K562 (cell line): Measurements from ENCODE around the gene CTF1. TPM values are rescaled to one million over a fixed set of nuclear protein-coding genes. Genes with fewer than 3 reads are reported as not detected.

Experiments used
- BHLHE40 ChIP-seq: IDR thresholded peaks from 2 replicates; pipeline ENCODE4 v1.6.1; 2011; ENCODE audit warnings: low read length, improper control_type of control experiment
- CEBPG ChIP-seq, 3 experiments: fragments of 200-800 bp in 1 of 3; sonication (Bioruptor generic) in 1 of 3; sonication (generic) in 1 of 3; formaldehyde crosslinking in 1 of 3; IDR thresholded peaks in 2 of 3; conservative IDR thresholded peaks in 1 of 3; 2 replicates each; pipeline versions ENCODE4 v1.6.1 to v1.8.0; 2016 to 2022; ENCODE audit warnings: missing compliant biosample characterization in 2 of 3, missing genetic modification characterization in 2 of 3, mild to moderate bottlenecking in 1 of 3, missing genetic modification reagents in 1 of 3
- ETV1 ChIP-seq: fragments of 450-650 bp; conservative IDR thresholded peaks from 2 replicates; pipeline ENCODE4 v1.6.1; 2016; ENCODE audit warnings: missing genetic modification characterization, control low read depth, low read depth, missing compliant biosample characterization
- HDAC2 ChIP-seq: fragments of 450-650 bp; IDR thresholded peaks from 2 replicates; pipeline ENCODE4 v1.6.1; 2016; ENCODE audit warnings: mild to moderate bottlenecking
- HDAC3 ChIP-seq: fragments of 450-650 bp; IDR thresholded peaks from 2 replicates; pipeline ENCODE4 v1.6.1; 2018; ENCODE audit warnings: borderline replicate concordance, mild to moderate bottlenecking, moderate library complexity; ENCODE audit not compliant: partially characterized antibody
- HMGN3 ChIP-seq: IDR thresholded peaks from 2 replicates; pipeline ENCODE4 v1.6.1; 2011; ENCODE audit warnings: borderline replicate concordance, low read depth, mild to moderate bottlenecking, mixed read lengths, low read length; ENCODE audit not compliant: insufficient read length; ENCODE audit errors: extremely low read depth
- L3MBTL2 ChIP-seq: fragments of 450-650 bp; IDR thresholded peaks from 2 replicates; pipeline ENCODE4 v1.6.1; 2016; ENCODE audit warnings: mild to moderate bottlenecking, moderate library complexity
- NFATC3 ChIP-seq: fragments of 450-650 bp; IDR thresholded peaks from 2 replicates; pipeline ENCODE4 v1.6.1; 2017; ENCODE audit warnings: mild to moderate bottlenecking
- NFIC ChIP-seq: fragments of 450-650 bp; IDR thresholded peaks from 2 replicates; pipeline ENCODE4 v1.6.1; 2017; ENCODE audit warnings: mild to moderate bottlenecking, inconsistent platforms
- NFRKB ChIP-seq: fragments of 450-650 bp; IDR thresholded peaks from 2 replicates; pipeline ENCODE4 v1.6.1; 2016; ENCODE audit warnings: low read depth
- ZNF23 ChIP-seq: fragments of 250-450 bp; sonication (Bioruptor Pico); IDR thresholded peaks from 2 replicates; pipeline ENCODE4 v1.4.0; 2020; ENCODE audit warnings: mild to moderate bottlenecking
- ZNF318 ChIP-seq, 2 experiments: fragments of 450-650 bp; IDR thresholded peaks; 2 replicates each; pipeline ENCODE4 v1.6.1; 2016; ENCODE audit warnings: mild to moderate bottlenecking in 2 of 2, borderline replicate concordance in 1 of 2, low read depth in 1 of 2, moderate library complexity in 1 of 2
- polyA plus RNA-seq, 8 experiments: library from polyadenylated mRNA; depleted of rRNA in 4 of 8; stranded (reverse) in 5 of 8; unstranded in 3 of 8; fragments of >200 nt; fragmentation: Nextera tagmentation in 2 of 8; fragmentation: Illumina TruSeq in 1 of 8; extraction: Ambion mirVana in 2 of 8; extraction: Trizol in 1 of 8; gene quantifications; 2 replicates each; pipeline versions ENCODE4 v1.2.1 to v1.2.3, GENCODE V29; 2011 to 2014; ENCODE audit warnings: inconsistent platforms in 1 of 8, missing spikeins in 1 of 8
- total RNA-seq, 7 experiments: library from RNA; depleted of rRNA in 6 of 7; stranded (reverse); fragments of >200 nt in 6 of 7; fragmentation: Illumina TruSeq in 2 of 7; extraction: Trizol in 2 of 7; gene quantifications; 2 replicates each; pipeline versions ENCODE4 v1.2.1 to v1.2.3, GENCODE V29; 2011 to 2021; ENCODE audit warnings: low replicate concordance in 1 of 7
- TF ChIP-seq, protein P1 (sequence below): sonication (generic); formaldehyde crosslinking; IDR thresholded peaks from 2 replicates; pipeline ENCODE4 v1.8.0; 2022; ENCODE audit warnings: missing genetic modification reagents, mild to moderate bottlenecking, borderline replicate concordance
- TF ChIP-seq, protein P2 (sequence below), 2 experiments: fragments of 450-650 bp in 1 of 2; sonication (generic) in 1 of 2; formaldehyde crosslinking in 1 of 2; IDR thresholded peaks in 1 of 2; conservative IDR thresholded peaks in 1 of 2; 2 replicates each; pipeline versions ENCODE4 v1.6.1 to v1.8.1; 2016 to 2023; ENCODE audit warnings: mild to moderate bottlenecking in 2 of 2, moderate library complexity in 2 of 2, inconsistent platforms in 1 of 2, missing genetic modification reagents in 1 of 2

CTF1 gene
- total and polyA plus RNA-seq, 9 of the 15 experiments (the other 6 are each of a cell fraction or from before 2014, with no cell fraction given), result 0.24 to 2.5 (median 0.44) TPM

- peak; percentile 92 for TF ChIP-seq ETV1
- TF ChIP-seq HDAC3, result no peak
- TF ChIP-seq, protein P1, sequence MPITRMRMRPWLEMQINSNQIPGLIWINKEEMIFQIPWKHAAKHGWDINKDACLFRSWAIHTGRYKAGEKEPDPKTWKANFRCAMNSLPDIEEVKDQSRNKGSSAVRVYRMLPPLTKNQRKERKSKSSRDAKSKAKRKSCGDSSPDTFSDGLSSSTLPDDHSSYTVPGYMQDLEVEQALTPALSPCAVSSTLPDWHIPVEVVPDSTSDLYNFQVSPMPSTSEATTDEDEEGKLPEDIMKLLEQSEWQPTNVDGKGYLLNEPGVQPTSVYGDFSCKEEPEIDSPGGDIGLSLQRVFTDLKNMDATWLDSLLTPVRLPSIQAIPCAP (CRISPR knock-in tag), result no peak
- peak; percentile 65; the same call in 1 of the 2 replicates for TF ChIP-seq L3MBTL2
- no peak for TF ChIP-seq ZNF23 (CRISPR knock-in tag)
- peak; percentile 64; the same call in 1 of the 2 replicates for TF ChIP-seq NFIC
- TF ChIP-seq BHLHE40, result peak; percentile 51; the same call in 1 of the 2 replicates
- no peak for TF ChIP-seq CEBPG (CRISPR knock-in tag; IDR thresholded peaks at IDR 0.05)
- TF ChIP-seq CEBPG (tag; conservative IDR thresholded peaks at IDR 0.05 in 1 of 2, IDR thresholded peaks at IDR 0.05 in 1 of 2), result peak in 1 of 2 experiments; percentile 69; a peak in 2 of 4 replicates
- peak; percentile 42; the same call in 1 of the 2 replicates for TF ChIP-seq NFRKB
- peak in 1 of 2 experiments; percentile 63; a peak in 2 of 4 replicates for TF ChIP-seq ZNF318 (IDR thresholded peaks at IDR 0.05; ENCODE audit: borderline replicate concordance in 1 of 2, low read depth in 1 of 2)
- TF ChIP-seq, protein P2, sequence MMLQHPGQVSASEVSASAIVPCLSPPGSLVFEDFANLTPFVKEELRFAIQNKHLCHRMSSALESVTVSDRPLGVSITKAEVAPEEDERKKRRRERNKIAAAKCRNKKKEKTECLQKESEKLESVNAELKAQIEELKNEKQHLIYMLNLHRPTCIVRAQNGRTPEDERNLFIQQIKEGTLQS (IDR thresholded peaks at IDR 0.05), result peak; percentile 40; the same call in 1 of the 2 replicates
- TF ChIP-seq, protein P2 (CRISPR knock-in tag; conservative IDR thresholded peaks at IDR 0.05), result no peak
- TF ChIP-seq HDAC2, result peak; percentile 85; the same call in 1 of the 2 replicates
- no peak for TF ChIP-seq NFATC3
- peak; percentile 88 for TF ChIP-seq HMGN3
Measured at GRCh38 chr16:30949650-30950515, 53.5 kb downstream of the CTF1 start (continued).
